DND-41 (cell line): ENCODE data around the gene THBS2.

Experiments used
- EZH2 ChIP-seq: IDR thresholded peaks from 3 replicates; pipeline ENCODE4 v1.6.1; 2012; ENCODE audit warnings: borderline replicate concordance, low read depth, mild to moderate bottlenecking, moderate library complexity, low read length, inconsistent platforms; ENCODE audit not compliant: severe bottlenecking
- TF ChIP-seq, protein P1 (sequence below): IDR thresholded peaks from 2 replicates; pipeline ENCODE4 v1.5.1; 2012; ENCODE audit warnings: borderline replicate concordance, low read length, moderate library complexity, mild to moderate bottlenecking; ENCODE audit not compliant: poor library complexity, severe bottlenecking; ENCODE audit errors: extremely low read depth

DNA sequence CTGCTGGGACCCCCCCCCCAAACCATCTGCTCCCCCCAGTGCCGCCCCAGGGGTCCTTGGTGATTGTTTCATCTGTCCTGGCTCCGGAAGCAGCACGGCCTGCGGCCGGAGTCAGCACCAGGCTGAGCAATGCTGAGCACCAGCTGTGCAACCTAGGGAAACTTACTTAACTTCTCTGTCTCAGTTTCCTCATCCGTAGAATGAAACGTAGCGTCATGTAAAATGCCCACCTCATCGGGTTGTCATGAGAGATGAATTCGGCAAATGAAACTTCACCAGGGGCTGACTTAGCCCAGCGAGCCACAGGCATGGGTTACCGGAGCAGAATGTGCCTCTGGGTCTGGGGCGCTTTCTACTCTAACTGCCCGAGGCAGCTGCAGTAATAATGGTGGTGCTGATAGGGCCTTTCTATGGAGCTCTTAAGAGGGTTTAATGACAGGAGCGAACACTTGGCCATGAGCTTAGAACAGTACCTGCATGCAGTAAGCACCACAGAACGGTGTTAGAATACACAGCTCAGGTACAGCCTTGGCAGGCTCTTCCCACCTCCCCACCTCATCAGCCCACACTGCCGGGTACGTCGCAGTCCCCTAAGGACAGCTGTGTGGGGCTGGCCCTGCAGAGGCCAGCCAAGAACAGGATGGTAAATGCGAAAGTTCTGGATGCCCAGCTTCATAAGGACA, 1.7 kb downstream of the THBS2 start:
- TF ChIP-seq, protein P1, sequence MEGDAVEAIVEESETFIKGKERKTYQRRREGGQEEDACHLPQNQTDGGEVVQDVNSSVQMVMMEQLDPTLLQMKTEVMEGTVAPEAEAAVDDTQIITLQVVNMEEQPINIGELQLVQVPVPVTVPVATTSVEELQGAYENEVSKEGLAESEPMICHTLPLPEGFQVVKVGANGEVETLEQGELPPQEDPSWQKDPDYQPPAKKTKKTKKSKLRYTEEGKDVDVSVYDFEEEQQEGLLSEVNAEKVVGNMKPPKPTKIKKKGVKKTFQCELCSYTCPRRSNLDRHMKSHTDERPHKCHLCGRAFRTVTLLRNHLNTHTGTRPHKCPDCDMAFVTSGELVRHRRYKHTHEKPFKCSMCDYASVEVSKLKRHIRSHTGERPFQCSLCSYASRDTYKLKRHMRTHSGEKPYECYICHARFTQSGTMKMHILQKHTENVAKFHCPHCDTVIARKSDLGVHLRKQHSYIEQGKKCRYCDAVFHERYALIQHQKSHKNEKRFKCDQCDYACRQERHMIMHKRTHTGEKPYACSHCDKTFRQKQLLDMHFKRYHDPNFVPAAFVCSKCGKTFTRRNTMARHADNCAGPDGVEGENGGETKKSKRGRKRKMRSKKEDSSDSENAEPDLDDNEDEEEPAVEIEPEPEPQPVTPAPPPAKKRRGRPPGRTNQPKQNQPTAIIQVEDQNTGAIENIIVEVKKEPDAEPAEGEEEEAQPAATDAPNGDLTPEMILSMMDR: no peak
- no peak for TF ChIP-seq EZH2
